ENCODE measurements around the gene FBXO11.
A peak's percentile ranks its signal among the peaks of the same experiment; 100 is the strongest.

The FBXO11 gene

GRCh38 chr2:47782671-47783485 is 123.4 kb downstream of the FBXO11 start, which contains the start of gene MSH6:
TSS of gene MSH6 (plus strand) at chr2:47783145. CDS start at chr2:47783234, 89 bp downstream.
- peak; percentile 92 for DNase-seq

GRCh38 chr2:47782381-47782670 is 124.0 kb downstream of the FBXO11 start:
- DNase-seq = no peak

GRCh38 chr2:47779426-47779790 is 126.9 kb downstream of the FBXO11 start:
- DNase-seq = no peak

- no peak for DNase-seq
Observed at GRCh38 chr2:47778698-47779425, 127.4 kb downstream of the FBXO11 start.

GRCh38 chr2:47777277-47777937 is 128.9 kb downstream of the FBXO11 start:
- no peak for DNase-seq

- DNase-seq = no peak
Observed at GRCh38 chr2:47774567-47774966, 131.7 kb downstream of the FBXO11 start.

- DNase-seq = no peak
Observed at GRCh38 chr2:47772343-47772742, 134.0 kb downstream of the FBXO11 start.

GRCh38 chr2:47771211-47771610 is 135.1 kb downstream of the FBXO11 start:
- DNase-seq = no peak

GRCh38 chr2:47769318-47769717 is 137.0 kb downstream of the FBXO11 start:
- DNase-seq = no peak

GRCh38 chr2:47767880-47768609 is 138.3 kb downstream of the FBXO11 start:
- DNase-seq = no peak

- DNase-seq = no peak
Observed at GRCh38 chr2:47767497-47767844, 138.8 kb downstream of the FBXO11 start.

- DNase-seq = no peak
Observed at GRCh38 chr2:47751856-47752414, 154.4 kb downstream of the FBXO11 start.

- DNase-seq = no peak
Observed at GRCh38 chr2:47747878-47748277, 158.4 kb downstream of the FBXO11 start.

GRCh38 chr2:47744074-47744473 is 162.2 kb downstream of the FBXO11 start:
- no peak for DNase-seq

- DNase-seq = no peak
Observed at GRCh38 chr2:47741637-47742036, 164.7 kb downstream of the FBXO11 start.

- no peak for DNase-seq
Observed at GRCh38 chr2:47741101-47741500, 165.2 kb downstream of the FBXO11 start.
